ENCODE results near the gene ATOH8. TPM values are rescaled to one million over a fixed set of nuclear protein-coding genes. Genes with fewer than 3 reads are reported as not detected.

The ATOH8 gene
- total RNA-seq, 5 donors from 2014 or later (not counting 1 experiment from before 2014, with no cell fraction given), result 0.20 TPM; not detected in 4

DNA sequence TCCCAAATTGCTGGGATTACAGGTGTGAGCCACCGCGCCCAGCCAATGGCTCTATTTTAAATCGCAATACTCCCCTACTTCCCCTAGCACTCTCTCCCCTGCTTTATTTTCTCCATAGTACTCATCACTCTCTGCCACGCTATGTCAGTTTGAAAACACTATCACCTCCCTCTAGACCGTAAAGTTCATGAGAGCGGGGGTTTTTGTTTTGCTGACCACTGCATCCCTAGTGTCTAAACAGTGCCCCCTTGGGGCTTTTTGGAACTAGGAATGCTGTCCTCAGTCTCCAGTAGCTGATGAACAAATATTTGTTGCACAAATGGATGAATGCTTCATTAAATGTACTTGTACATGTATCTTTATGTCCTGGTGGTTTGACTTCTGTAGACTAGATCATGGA is 44.1 kb downstream of the ATOH8 start:
- no peaks in the 10 kb centered on the region for H3K36me3 Mint-ChIP-seq
- H3K27me3 Mint-ChIP-seq, result peaks cover 11 to 24% of the 10 kb centered on the region in 2 donors
- peaks cover 0 to 9% (median 0%) of the 10 kb centered on the region in 3 donors for H3K9me3 Mint-ChIP-seq
- H3K4me3 Mint-ChIP-seq, result no peak overlapping the region
- Histone ChIP-seq H3K4me3 (ENCODE audit: control insufficient read depth in 1 of 2, extremely low read depth in 1 of 2, low read length in 1 of 2) (no peak overlapping the region), H3K4me1 (ENCODE audit: control insufficient read depth in 1 of 2, extremely low read depth in 1 of 2, insufficient read depth in 2 of 2, low read length in 2 of 2) (no peaks in the 10 kb centered on the region), H3K27me3 (replicated peaks in 1 of 2; ENCODE audit: control insufficient read depth in 2 of 2, extremely low read depth in 1 of 2, insufficient read depth in 2 of 2, low read length in 1 of 2) (peaks cover 0 to 38% of the 10 kb centered on the region in 2 experiments), H3K27ac (ENCODE audit: low read length) (no peak overlapping the region), H3K36me3 (ENCODE audit: control insufficient read depth in 2 of 2, extremely low read depth in 1 of 2, insufficient read depth in 1 of 2, low read length in 1 of 2) (no peaks in the 10 kb centered on the region), H3K9me3 (no peaks in the 10 kb centered on the region)
- H3K4me1 Mint-ChIP-seq, result no peaks in the 10 kb centered on the region
- POLR2A ChIA-PET, result no interaction called here
- WGBS (ENCODE audit: insufficient coverage), result 89% methylated on average over 3 of the region's 6 CpGs
- DNase-seq (no peak), ATAC-seq (replicated peaks in 1 of 4) (no peak)
- CTCF ChIA-PET, result no interaction called here
- no peak overlapping the region for H3K27ac Mint-ChIP-seq

- Mint-ChIP-seq H3K36me3 (no peaks in the 10 kb centered on the region), H3K9me3 (peaks cover 0 to 9% (median 0%) of the 10 kb centered on the region in 3 donors), H3K27me3 (peaks cover 11 to 20% of the 10 kb centered on the region in 2 donors), H3K4me3 (no peak overlapping the region), H3K4me1 (peaks cover 8 to 9% (median 9%) of the 10 kb centered on the region in 3 donors), H3K27ac (no peak overlapping the region)
- Histone ChIP-seq H3K4me1 (ENCODE audit: control insufficient read depth in 1 of 2, extremely low read depth in 1 of 2, insufficient read depth in 2 of 2, low read length in 2 of 2) (peaks cover 6% of the 10 kb centered on the region in 2 experiments), H3K4me3 (ENCODE audit: control insufficient read depth in 1 of 2, extremely low read depth in 1 of 2, low read length in 1 of 2) (no peak overlapping the region), H3K27ac (ENCODE audit: low read length) (no peak overlapping the region), H3K36me3 (ENCODE audit: control insufficient read depth in 2 of 2, extremely low read depth in 1 of 2, insufficient read depth in 1 of 2, low read length in 1 of 2) (no peaks in the 10 kb centered on the region), H3K9me3 (no peaks in the 10 kb centered on the region), H3K27me3 (replicated peaks in 1 of 2; ENCODE audit: control insufficient read depth in 2 of 2, extremely low read depth in 1 of 2, insufficient read depth in 2 of 2, low read length in 1 of 2) (peaks cover 0 to 34% of the 10 kb centered on the region in 2 experiments)
- POLR2A ChIA-PET, result interaction anchor here in 1 of 2 donors (0.6 kb wide), 2 partner anchors 25 to 57 kb away, joined by 3 read pairs; no protein-coding TSS in a partner anchor
- CTCF ChIA-PET, result interaction anchor here in 1 of 2 donors (0.6 kb wide), 1 partner anchor 231 kb away, joined by 3 read pairs; no protein-coding TSS in a partner anchor
- ATAC-seq (replicated peaks in 1 of 4) (no peak), DNase-seq (peak in 1 of 35 experiments; percentile 10)
- WGBS (ENCODE audit: insufficient coverage), result 83% methylated on average over 7 of the region's 11 CpGs
Observed at GRCh38 chr2:85799215-85799956, 45.6 kb downstream of the ATOH8 start.

DNA sequence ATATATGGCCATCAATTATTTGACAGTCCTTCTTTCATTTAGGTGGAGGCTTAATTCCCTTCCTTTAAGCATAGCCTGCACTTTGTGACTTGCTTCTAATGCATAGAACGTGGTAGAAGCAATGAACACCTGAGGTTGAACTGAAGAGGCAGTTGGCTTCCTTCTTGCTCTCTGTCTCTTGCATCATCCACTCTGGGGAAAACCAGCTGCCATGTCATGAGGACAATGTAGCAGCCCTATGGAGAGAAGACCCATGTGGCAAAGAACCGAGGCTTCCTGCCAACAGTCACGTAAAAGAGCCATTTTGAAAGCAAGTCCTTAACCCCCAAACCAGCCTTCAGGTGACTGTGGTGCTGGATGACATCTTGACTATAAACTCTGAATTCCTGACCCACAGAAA is 46.8 kb downstream of the ATOH8 start:
- DNase-seq (no peak), ATAC-seq (replicated peaks in 1 of 4) (no peak)
- H3K27ac Mint-ChIP-seq, result no peak overlapping the region
- ChIA-PET POLR2A (no interaction called here), CTCF (no interaction called here)
- H3K27me3 ChIP-seq (replicated peaks in 1 of 2; ENCODE audit: control insufficient read depth in 2 of 2, extremely low read depth in 1 of 2, insufficient read depth in 2 of 2, low read length in 1 of 2), result peaks cover 0 to 23% of the 10 kb centered on the region in 2 experiments
- H3K4me1 ChIP-seq (ENCODE audit: control insufficient read depth in 1 of 2, extremely low read depth in 1 of 2, insufficient read depth in 2 of 2, low read length in 2 of 2), result peaks cover 8% of the 10 kb centered on the region in 2 experiments
- 100% methylated on average over 1 of the region's 3 CpGs for WGBS (ENCODE audit: insufficient coverage)
- H3K4me3 ChIP-seq (ENCODE audit: control insufficient read depth in 1 of 2, extremely low read depth in 1 of 2, low read length in 1 of 2), result no peak overlapping the region
- H3K4me3 Mint-ChIP-seq, result no peak overlapping the region
- H3K27ac ChIP-seq (ENCODE audit: low read length), result no peak overlapping the region
- H3K4me1 Mint-ChIP-seq, result peaks cover 14% of the 10 kb centered on the region in 3 donors
- no peaks in the 10 kb centered on the region for H3K9me3 ChIP-seq
- peaks cover 11 to 20% of the 10 kb centered on the region in 2 donors for H3K27me3 Mint-ChIP-seq
- no peaks in the 10 kb centered on the region for H3K36me3 ChIP-seq (ENCODE audit: control insufficient read depth in 2 of 2, extremely low read depth in 1 of 2, insufficient read depth in 1 of 2, low read length in 1 of 2)
- no peaks in the 10 kb centered on the region for H3K36me3 Mint-ChIP-seq
- peaks cover 0 to 9% (median 0%) of the 10 kb centered on the region in 3 donors for H3K9me3 Mint-ChIP-seq

DNA sequence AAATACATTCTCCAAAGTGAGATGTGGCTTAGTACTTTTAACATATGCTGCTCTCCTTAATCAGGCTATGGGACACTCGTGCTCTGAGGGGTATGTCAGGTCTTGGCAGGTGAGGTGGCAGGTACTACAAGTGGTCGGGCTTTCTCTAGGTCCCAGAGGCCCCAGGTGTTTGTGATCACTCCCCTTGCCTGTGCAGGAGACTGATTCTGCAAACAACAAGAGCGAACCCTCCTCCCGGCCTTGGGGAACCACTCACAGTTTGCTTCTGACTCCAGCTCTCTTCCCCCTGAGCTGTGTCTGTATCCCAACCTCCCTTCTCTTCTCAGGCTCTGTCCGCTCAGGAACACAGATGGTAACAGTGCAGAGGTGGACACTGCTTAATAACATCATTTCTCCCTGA is 48.1 kb downstream of the ATOH8 start:
- CTCF ChIA-PET, result interaction anchor here in 1 of 2 donors (0.6 kb wide), 1 partner anchor 14 kb away, joined by 4 read pairs; no protein-coding TSS in a partner anchor

DNA sequence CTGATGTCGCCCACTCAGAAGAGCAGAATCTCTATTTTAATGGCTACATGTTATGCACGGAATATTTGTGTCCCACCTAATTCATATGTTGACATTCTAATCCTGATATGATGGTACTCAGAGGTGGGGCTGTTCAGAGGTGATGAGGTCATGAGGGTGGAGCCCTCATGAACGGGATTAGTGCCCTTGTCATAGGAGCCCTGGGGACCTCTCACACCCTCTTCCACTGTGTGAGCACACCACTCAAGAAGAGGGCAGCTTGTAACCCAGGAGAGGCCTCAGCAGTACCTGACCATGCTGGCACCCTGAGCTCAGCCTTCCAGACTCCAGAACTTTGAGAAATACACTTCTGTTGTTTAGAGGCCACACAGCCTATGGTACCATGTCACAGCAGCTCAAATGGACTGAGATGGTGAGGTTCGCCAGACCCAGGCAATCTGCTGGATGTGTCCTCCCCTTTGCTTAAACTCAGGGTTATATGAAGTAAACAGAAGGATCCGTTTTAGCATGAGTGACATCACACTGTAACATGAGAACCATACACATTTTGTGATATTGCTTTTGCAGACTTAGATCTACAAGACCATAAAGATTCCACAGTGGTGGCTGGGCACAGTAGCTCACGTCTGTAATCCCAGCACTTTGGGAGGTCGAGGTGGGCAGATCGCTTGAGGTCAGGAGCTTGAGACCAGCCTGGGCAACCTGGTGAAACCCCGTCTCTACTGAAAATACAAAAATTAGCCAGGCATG is 48.7 kb downstream of the ATOH8 start:
- Mint-ChIP-seq H3K9me3 (peaks cover 0 to 9% (median 0%) of the 10 kb centered on the region in 3 donors), H3K27me3 (peaks cover 11 to 13% of the 10 kb centered on the region in 2 donors), H3K4me3 (no peak overlapping the region), H3K27ac (no peak overlapping the region), H3K4me1 (peaks cover 14% of the 10 kb centered on the region in 3 donors), H3K36me3 (no peaks in the 10 kb centered on the region)
- DNase-seq (no peak), ATAC-seq (replicated peaks in 1 of 4) (no peak)
- peaks cover 8% of the 10 kb centered on the region in 2 experiments for H3K4me1 ChIP-seq (ENCODE audit: control insufficient read depth in 1 of 2, extremely low read depth in 1 of 2, insufficient read depth in 2 of 2, low read length in 2 of 2)
- 90% methylated on average over 5 of the region's 9 CpGs for WGBS (ENCODE audit: insufficient coverage)
- H3K27ac ChIP-seq (ENCODE audit: low read length), result no peak overlapping the region
- ChIA-PET POLR2A (no interaction called here), CTCF (interaction anchor here in 1 of 2 donors (0.6 kb wide), 3 partner anchors 13 to 234 kb away, joined by 3 to 7 read pairs (median 4); no protein-coding TSS in a partner anchor)
- H3K36me3 ChIP-seq (ENCODE audit: control insufficient read depth in 2 of 2, extremely low read depth in 1 of 2, insufficient read depth in 1 of 2, low read length in 1 of 2), result no peaks in the 10 kb centered on the region
- H3K27me3 ChIP-seq (replicated peaks in 1 of 2; ENCODE audit: control insufficient read depth in 2 of 2, extremely low read depth in 1 of 2, insufficient read depth in 2 of 2, low read length in 1 of 2), result peaks cover 0 to 8% of the 10 kb centered on the region in 2 experiments
- no peaks in the 10 kb centered on the region for H3K9me3 ChIP-seq
- H3K4me3 ChIP-seq (ENCODE audit: control insufficient read depth in 1 of 2, extremely low read depth in 1 of 2, low read length in 1 of 2), result no peak overlapping the region

More for the DNA sequence above, 48.1 kb downstream of the ATOH8 start:
- no peaks in the 10 kb centered on the region for H3K36me3 ChIP-seq (ENCODE audit: control insufficient read depth in 2 of 2, extremely low read depth in 1 of 2, insufficient read depth in 1 of 2, low read length in 1 of 2)
- ATAC-seq (replicated peaks in 1 of 4) (no peak), DNase-seq (no peak)
- POLR2A ChIA-PET, result no interaction called here
- peaks cover 8% of the 10 kb centered on the region in 2 experiments for H3K4me1 ChIP-seq (ENCODE audit: control insufficient read depth in 1 of 2, extremely low read depth in 1 of 2, insufficient read depth in 2 of 2, low read length in 2 of 2)
- Mint-ChIP-seq H3K4me1 (peaks cover 14% of the 10 kb centered on the region in 3 donors), H3K4me3 (no peak overlapping the region), H3K9me3 (peaks cover 0 to 9% (median 0%) of the 10 kb centered on the region in 3 donors), H3K27ac (no peak overlapping the region), H3K36me3 (no peaks in the 10 kb centered on the region), H3K27me3 (peaks cover 11 to 18% of the 10 kb centered on the region in 2 donors)
- H3K27ac ChIP-seq (ENCODE audit: low read length), result no peak overlapping the region
- peaks cover 0 to 14% of the 10 kb centered on the region in 2 experiments for H3K27me3 ChIP-seq (replicated peaks in 1 of 2; ENCODE audit: control insufficient read depth in 2 of 2, extremely low read depth in 1 of 2, insufficient read depth in 2 of 2, low read length in 1 of 2)
- no peak overlapping the region for H3K4me3 ChIP-seq (ENCODE audit: control insufficient read depth in 1 of 2, extremely low read depth in 1 of 2, low read length in 1 of 2)
- H3K9me3 ChIP-seq, result no peaks in the 10 kb centered on the region
- 71% methylated on average over 1 of the region's 5 CpGs for WGBS (ENCODE audit: insufficient coverage)

GRCh38 chr2:85803704-85804425 is 50.1 kb downstream of the ATOH8 start:
- DNase-seq, result no peak
- 65% methylated on average over 6 of the region's 10 CpGs for WGBS (ENCODE audit: insufficient coverage)
- Mint-ChIP-seq H3K9me3 (peaks cover 0 to 9% (median 0%) of the 10 kb centered on the region in 3 donors), H3K27ac (no peak overlapping the region), H3K4me1 (peaks cover 14% of the 10 kb centered on the region in 3 donors), H3K4me3 (no peak overlapping the region), H3K27me3 (peaks cover 4 to 7% of the 10 kb centered on the region in 2 donors), H3K36me3 (no peaks in the 10 kb centered on the region)
- Histone ChIP-seq H3K27ac (ENCODE audit: low read length) (no peak overlapping the region), H3K9me3 (no peaks in the 10 kb centered on the region), H3K27me3 (replicated peaks in 1 of 2; ENCODE audit: control insufficient read depth in 2 of 2, extremely low read depth in 1 of 2, insufficient read depth in 2 of 2, low read length in 1 of 2) (peaks cover 0 to 8% of the 10 kb centered on the region in 2 experiments), H3K4me1 (ENCODE audit: control insufficient read depth in 1 of 2, extremely low read depth in 1 of 2, insufficient read depth in 2 of 2, low read length in 2 of 2) (peaks cover 8% of the 10 kb centered on the region in 2 experiments), H3K4me3 (ENCODE audit: control insufficient read depth in 1 of 2, extremely low read depth in 1 of 2, low read length in 1 of 2) (no peak overlapping the region), H3K36me3 (ENCODE audit: control insufficient read depth in 2 of 2, extremely low read depth in 1 of 2, insufficient read depth in 1 of 2, low read length in 1 of 2) (no peaks in the 10 kb centered on the region)
- POLR2A ChIA-PET, result no interaction called here
- ATAC-seq (replicated peaks in 1 of 4), result no peak
- CTCF ChIA-PET, result interaction anchor here (0.6 to 0.7 kb wide), 2 partner anchors 13 to 269 kb away, joined by 3 to 8 read pairs; no protein-coding TSS in a partner anchor
